ENCODE data around the gene SHC1. TPM values are rescaled to one million over a fixed set of nuclear protein-coding genes. Genes with fewer than 3 reads are reported as not detected.

SHC1 gene, protein sequence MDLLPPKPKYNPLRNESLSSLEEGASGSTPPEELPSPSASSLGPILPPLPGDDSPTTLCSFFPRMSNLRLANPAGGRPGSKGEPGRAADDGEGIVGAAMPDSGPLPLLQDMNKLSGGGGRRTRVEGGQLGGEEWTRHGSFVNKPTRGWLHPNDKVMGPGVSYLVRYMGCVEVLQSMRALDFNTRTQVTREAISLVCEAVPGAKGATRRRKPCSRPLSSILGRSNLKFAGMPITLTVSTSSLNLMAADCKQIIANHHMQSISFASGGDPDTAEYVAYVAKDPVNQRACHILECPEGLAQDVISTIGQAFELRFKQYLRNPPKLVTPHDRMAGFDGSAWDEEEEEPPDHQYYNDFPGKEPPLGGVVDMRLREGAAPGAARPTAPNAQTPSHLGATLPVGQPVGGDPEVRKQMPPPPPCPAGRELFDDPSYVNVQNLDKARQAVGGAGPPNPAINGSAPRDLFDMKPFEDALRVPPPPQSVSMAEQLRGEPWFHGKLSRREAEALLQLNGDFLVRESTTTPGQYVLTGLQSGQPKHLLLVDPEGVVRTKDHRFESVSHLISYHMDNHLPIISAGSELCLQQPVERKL
- 10 to 100 TPM; 28.5 to 99.2 TPM for total RNA-seq
- polyA plus RNA-seq (ENCODE audit: insufficient read length in 2 of 2) = 10 to 100 TPM; 26.4 to 47.2 TPM
- long read RNA-seq, donor 1, partial matches to known transcripts = 0 of 7 reads
- long read RNA-seq, donor 1, other reads (novel, unspliced or antisense) = 0 of 7 reads
- long read RNA-seq, donor 2, partial matches to known transcripts = 0 of 4 reads
- long read RNA-seq, donor 2, other reads (novel, unspliced or antisense) = 0 of 4 reads
- long read RNA-seq, donor 3, partial matches to known transcripts = 0 of 6 reads
- long read RNA-seq, donor 3, other reads (novel, unspliced or antisense) = 0 of 6 reads
- long read RNA-seq, donor 4, transcript SHC1-202 (12 exons, 3,472 nt) = minor isoform, 8 of 32 reads
- long read RNA-seq, donor 4, transcript SHC1-210 (12 exons, 3,481 nt) = major isoform, 9 of 32 reads
- long read RNA-seq, donor 4, partial matches to known transcripts = 15 of 32 reads
- long read RNA-seq, donor 4, other reads (novel, unspliced or antisense) = 0 of 32 reads

- H3K36me3 ChIP-seq (ENCODE audit: control insufficient read depth, insufficient read depth, low read length) = peaks cover 26% of the 10 kb centered on the region
- 4% methylated on average over 9 of the region's 15 CpGs for WGBS (ENCODE audit: insufficient coverage)
- peak within 1 kb of the TSS; percentile 91 for H3K27ac ChIP-seq (ENCODE audit: low read depth, low read length)
- H3K27me3 ChIP-seq (ENCODE audit: control insufficient read depth, insufficient read depth, low read length) = no peaks in the 10 kb centered on the region
- peak in 3 of 6 donors; percentile 78 to 95 (median 90) for DNase-seq (ENCODE audit: low read depth in 4 of 6, low spot score in 6 of 6)
- peak within 1 kb of the TSS; percentile 38 for H3K4me3 ChIP-seq (ENCODE audit: low read depth, low read length)
- peaks cover 57% of the 10 kb centered on the region for H3K4me1 ChIP-seq (ENCODE audit: control insufficient read depth, insufficient read depth, low read length)
- H3K9me3 ChIP-seq (ENCODE audit: control insufficient read depth, insufficient read depth, low read length) = no peaks in the 10 kb centered on the region
These were observed at the start of gene SHC1 for GRCh38 chr1:154970631-154971340. Gene SHC1 (minus strand): TSS chr1:154970747. CDS start chr1:154970526, 221 bp downstream.

- no peak overlapping the region for H3K4me3 ChIP-seq (ENCODE audit: low read depth, low read length)
- peaks cover 18% of the 10 kb centered on the region for H3K4me1 ChIP-seq (ENCODE audit: control insufficient read depth, insufficient read depth, low read length)
- 68% methylated on average over 11 of the region's 11 CpGs for WGBS (ENCODE audit: insufficient coverage)
- no peaks in the 10 kb centered on the region for H3K9me3 ChIP-seq (ENCODE audit: control insufficient read depth, insufficient read depth, low read length)
- no peak overlapping the region for H3K27ac ChIP-seq (ENCODE audit: low read depth, low read length)
- H3K36me3 ChIP-seq (ENCODE audit: control insufficient read depth, insufficient read depth, low read length) = peaks cover 20% of the 10 kb centered on the region
- H3K27me3 ChIP-seq (ENCODE audit: control insufficient read depth, insufficient read depth, low read length) = no peaks in the 10 kb centered on the region
- no peak for DNase-seq (ENCODE audit: low read depth in 4 of 6, low spot score in 6 of 6)
These were observed 49.1 kb upstream of the SHC1 start for GRCh38 chr1:155019377-155020245.

GRCh38 chr1:155018617-155019348 lies 48.2 kb upstream of the SHC1 start:
- Histone ChIP-seq H3K4me3 (ENCODE audit: low read depth, low read length) (no peak overlapping the region), H3K9me3 (ENCODE audit: control insufficient read depth, insufficient read depth, low read length) (no peaks in the 10 kb centered on the region), H3K27me3 (ENCODE audit: control insufficient read depth, insufficient read depth, low read length) (no peaks in the 10 kb centered on the region), H3K27ac (ENCODE audit: low read depth, low read length) (no peak overlapping the region), H3K4me1 (ENCODE audit: control insufficient read depth, insufficient read depth, low read length) (peaks cover 18% of the 10 kb centered on the region), H3K36me3 (ENCODE audit: control insufficient read depth, insufficient read depth, low read length) (peaks cover 23% of the 10 kb centered on the region)
- DNase-seq (ENCODE audit: low read depth in 4 of 6, low spot score in 6 of 6) = no peak
- WGBS (ENCODE audit: insufficient coverage) = 83% methylated on average over 7 of the region's 8 CpGs

- H3K27ac ChIP-seq (ENCODE audit: low read depth, low read length) = peak overlapping the region; percentile 44
- 72% methylated on average over 4 of the region's 6 CpGs for WGBS (ENCODE audit: insufficient coverage)
- no peaks in the 10 kb centered on the region for H3K9me3 ChIP-seq (ENCODE audit: control insufficient read depth, insufficient read depth, low read length)
- DNase-seq (ENCODE audit: low read depth in 4 of 6, low spot score in 6 of 6) = no peak
- peak overlapping the region; percentile 43 for H3K4me3 ChIP-seq (ENCODE audit: low read depth, low read length)
- H3K4me1 ChIP-seq (ENCODE audit: control insufficient read depth, insufficient read depth, low read length) = peaks cover 18% of the 10 kb centered on the region
- H3K36me3 ChIP-seq (ENCODE audit: control insufficient read depth, insufficient read depth, low read length) = peaks cover 23% of the 10 kb centered on the region
- H3K27me3 ChIP-seq (ENCODE audit: control insufficient read depth, insufficient read depth, low read length) = no peaks in the 10 kb centered on the region
These were observed 47.4 kb upstream of the SHC1 start for GRCh38 chr1:155017946-155018316.

- Histone ChIP-seq H3K4me1 (ENCODE audit: control insufficient read depth, insufficient read depth, low read length) (peaks cover 20% of the 10 kb centered on the region), H3K27me3 (ENCODE audit: control insufficient read depth, insufficient read depth, low read length) (no peaks in the 10 kb centered on the region), H3K36me3 (ENCODE audit: control insufficient read depth, insufficient read depth, low read length) (peaks cover 23% of the 10 kb centered on the region), H3K4me3 (ENCODE audit: low read depth, low read length) (peak overlapping the region; percentile 43), H3K9me3 (ENCODE audit: control insufficient read depth, insufficient read depth, low read length) (no peaks in the 10 kb centered on the region), H3K27ac (ENCODE audit: low read depth, low read length) (peak overlapping the region; percentile 44)
- DNase-seq (ENCODE audit: low read depth in 4 of 6, low spot score in 6 of 6) = peak in 4 of 6 donors; percentile 56 to 95 (median 84)
- 0% methylated on average over 26 of the region's 49 CpGs for WGBS (ENCODE audit: insufficient coverage)
These were observed 46.7 kb upstream of the SHC1 start for GRCh38 chr1:155017041-155017945.

DNA sequence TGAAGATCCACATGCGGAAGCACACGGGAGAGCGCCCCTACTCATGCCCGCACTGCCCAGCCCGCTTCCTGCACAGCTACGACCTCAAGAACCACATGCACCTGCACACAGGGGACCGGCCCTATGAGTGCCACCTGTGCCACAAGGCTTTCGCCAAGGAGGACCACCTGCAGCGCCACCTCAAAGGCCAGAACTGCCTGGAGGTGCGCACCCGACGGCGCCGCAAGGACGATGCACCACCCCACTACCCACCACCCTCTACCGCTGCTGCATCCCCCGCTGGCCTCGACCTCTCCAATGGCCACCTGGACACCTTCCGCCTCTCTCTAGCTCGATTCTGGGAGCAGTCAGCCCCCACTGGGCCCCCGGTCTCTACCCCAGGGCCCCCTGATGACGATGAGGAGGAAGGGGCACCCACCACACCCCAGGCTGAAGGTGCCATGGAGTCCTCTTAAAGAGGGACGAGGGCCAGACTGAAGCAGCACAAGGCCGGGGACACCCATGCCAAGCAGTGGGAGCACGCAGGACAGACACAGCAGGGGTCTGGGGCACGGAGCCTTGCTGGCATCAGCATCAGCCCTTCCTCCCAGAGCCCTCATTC lies 45.8 kb upstream of the SHC1 start:
- no peaks in the 10 kb centered on the region for H3K9me3 ChIP-seq (ENCODE audit: control insufficient read depth, insufficient read depth, low read length)
- no peak overlapping the region for H3K27ac ChIP-seq (ENCODE audit: low read depth, low read length)
- no peak overlapping the region for H3K4me3 ChIP-seq (ENCODE audit: low read depth, low read length)
- DNase-seq (ENCODE audit: low read depth in 4 of 6, low spot score in 6 of 6) = no peak
- 93% methylated on average over 25 of the region's 26 CpGs for WGBS (ENCODE audit: insufficient coverage)
- peaks cover 30% of the 10 kb centered on the region for H3K4me1 ChIP-seq (ENCODE audit: control insufficient read depth, insufficient read depth, low read length)
- H3K36me3 ChIP-seq (ENCODE audit: control insufficient read depth, insufficient read depth, low read length) = peaks cover 24% of the 10 kb centered on the region
- H3K27me3 ChIP-seq (ENCODE audit: control insufficient read depth, insufficient read depth, low read length) = no peaks in the 10 kb centered on the region

DNA sequence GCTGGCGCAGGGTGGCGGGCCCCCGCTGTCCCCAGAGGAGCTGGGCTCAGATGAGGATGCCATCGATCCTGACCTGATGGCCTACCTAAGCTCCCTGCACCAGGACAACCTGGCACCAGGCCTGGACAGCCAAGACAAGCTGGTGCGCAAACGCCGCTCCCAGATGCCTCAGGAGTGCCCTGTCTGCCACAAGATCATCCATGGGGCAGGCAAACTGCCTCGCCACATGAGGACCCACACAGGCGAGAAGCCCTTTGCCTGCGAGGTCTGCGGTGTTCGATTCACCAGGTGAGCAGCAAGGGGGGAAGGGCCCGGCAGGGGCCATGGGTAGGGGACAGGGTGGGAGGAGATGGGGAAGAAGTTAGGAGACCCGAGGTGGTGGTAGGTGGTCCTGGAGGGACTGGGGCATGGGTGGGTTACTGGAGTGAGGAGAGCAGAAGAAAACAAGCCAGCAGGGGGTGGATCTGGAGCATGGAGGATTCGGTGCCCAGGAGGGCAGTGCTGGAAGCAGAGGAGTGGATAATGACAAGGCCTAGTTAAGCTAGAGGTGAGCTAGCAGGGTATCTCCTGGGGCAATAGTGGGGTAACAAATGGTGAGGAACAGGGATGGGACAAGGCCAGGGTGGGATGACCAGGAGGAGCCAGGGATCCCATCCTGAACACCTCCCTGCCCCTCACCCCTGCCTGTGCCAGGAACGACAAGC lies 45.1 kb upstream of the SHC1 start:
- 91% methylated on average over 16 of the region's 16 CpGs for WGBS (ENCODE audit: insufficient coverage)
- H3K36me3 ChIP-seq (ENCODE audit: control insufficient read depth, insufficient read depth, low read length) = peaks cover 29% of the 10 kb centered on the region
- DNase-seq (ENCODE audit: low read depth in 4 of 6, low spot score in 6 of 6) = no peak
- no peak overlapping the region for H3K27ac ChIP-seq (ENCODE audit: low read depth, low read length)
- H3K9me3 ChIP-seq (ENCODE audit: control insufficient read depth, insufficient read depth, low read length) = no peaks in the 10 kb centered on the region
- no peaks in the 10 kb centered on the region for H3K27me3 ChIP-seq (ENCODE audit: control insufficient read depth, insufficient read depth, low read length)
- H3K4me1 ChIP-seq (ENCODE audit: control insufficient read depth, insufficient read depth, low read length) = peaks cover 36% of the 10 kb centered on the region
- H3K4me3 ChIP-seq (ENCODE audit: low read depth, low read length) = no peak overlapping the region

All from spinal cord (tissue), 10 donors.